Hepatocyte (in vitro differentiated cells): ENCODE results near the gene FGF10. TPM values are rescaled to one million over a fixed set of nuclear protein-coding genes. Genes with fewer than 3 reads are reported as not detected.

ENCODE experiments used
- DNase-seq: peaks from one replicate; pipeline ENCODE4 v3.0.0-alpha.2; 2016; ENCODE audit warnings: low spot score
- H2AFZ ChIP-seq: fragments of 200-600 bp; sonication (generic); 2 replicates; pipeline ENCODE4 v1.6.0; 2016; ENCODE audit warnings: antibody characterized with exemption, mild to moderate bottlenecking
- H3K27ac ChIP-seq: fragments of 200-600 bp; sonication (generic); 2 replicates; pipeline ENCODE4 v1.5.1; 2016; ENCODE audit warnings: mild to moderate bottlenecking
- H3K27me3 ChIP-seq: fragments of 200-600 bp; sonication (generic); 2 replicates; pipeline ENCODE4 v1.6.1; 2016
- H3K36me3 ChIP-seq: fragments of 200-600 bp; sonication (generic); replicated peaks from 2 replicates; pipeline ENCODE4 v1.5.1; 2016; ENCODE audit warnings: low read depth; ENCODE audit not compliant: insufficient read depth
- H3K4me1 ChIP-seq: fragments of 200-600 bp; sonication (generic); 2 replicates; pipeline ENCODE4 v1.5.1; 2016; ENCODE audit warnings: mild to moderate bottlenecking, moderate library complexity; ENCODE audit not compliant: insufficient read depth
- H3K4me2 ChIP-seq: fragments of 200-600 bp; sonication (generic); 2 replicates; pipeline ENCODE4 v1.6.0; 2016
- H3K4me3 ChIP-seq: fragments of 200-600 bp; sonication (generic); 2 replicates; pipeline ENCODE4 v1.5.1; 2016; ENCODE audit warnings: mild to moderate bottlenecking
- H3K79me2 ChIP-seq: fragments of 200-600 bp; sonication (generic); 2 replicates; pipeline ENCODE4 v1.6.0; 2017; ENCODE audit warnings: mild to moderate bottlenecking
- H3K9me2 ChIP-seq: fragments of 200-600 bp; sonication (generic); replicated peaks from 2 replicates; pipeline ENCODE4 v1.6.0; 2017; ENCODE audit warnings: mild to moderate bottlenecking; ENCODE audit not compliant: insufficient read depth
- H3K9me3 ChIP-seq: fragments of 200-600 bp; sonication (generic); 2 replicates; pipeline ENCODE4 v1.5.1; 2016; ENCODE audit warnings: low read depth, mild to moderate bottlenecking
- H4K20me1 ChIP-seq: fragments of 200-600 bp; sonication (generic); 2 replicates; pipeline ENCODE4 v1.6.0; 2016; ENCODE audit warnings: mild to moderate bottlenecking; ENCODE audit not compliant: insufficient read depth, poor library complexity, severe bottlenecking
- EZH2 ChIP-seq: fragments of 200-600 bp; sonication (generic); IDR thresholded peaks from 2 replicates; pipeline ENCODE4 v1.6.1; 2016; ENCODE audit warnings: antibody characterized with exemption, mild to moderate bottlenecking, borderline replicate concordance
- EZH2phosphoT487 ChIP-seq: fragments of 200-600 bp; sonication (generic); IDR thresholded peaks from one replicate; pipeline ENCODE4 v1.6.1; 2018; ENCODE audit warnings: antibody characterized with exemption, mild to moderate bottlenecking, low read depth, moderate library complexity; ENCODE audit not compliant: unreplicated experiment, severe bottlenecking
- WGBS: methylation state at CpG from one replicate; pipeline ENCODE4 v1.1.6; 2016; ENCODE audit warnings: low lambda C conversion rate; ENCODE audit errors: missing lambda C conversion rate; 5-methylcytosine and 5-hydroxymethylcytosine counted together
- polyA plus RNA-seq: library from polyadenylated mRNA; unstranded; fragments of >200 nt; fragmentation: Nextera tagmentation; extraction: Ambion mirVana; gene quantifications from 2 replicates; pipeline ENCODE4 v1.2.1, GENCODE V29; 2016
- total RNA-seq: library from RNA; depleted of rRNA; stranded (reverse); fragments of >200 nt; gene quantifications from 2 replicates; pipeline ENCODE4 v1.2.3, GENCODE V29; 2014
- TF ChIP-seq, protein P1 (sequence below): fragments of 200-600 bp; sonication (generic); IDR thresholded peaks from 2 replicates; pipeline ENCODE4 v1.5.1; 2016; ENCODE audit warnings: antibody characterized with exemption, mild to moderate bottlenecking; ENCODE audit not compliant: poor library complexity

The FGF10 gene
- total and polyA plus RNA-seq, 2 experiments from 2014 or later: 5.1 to 6.1 TPM

DNA sequence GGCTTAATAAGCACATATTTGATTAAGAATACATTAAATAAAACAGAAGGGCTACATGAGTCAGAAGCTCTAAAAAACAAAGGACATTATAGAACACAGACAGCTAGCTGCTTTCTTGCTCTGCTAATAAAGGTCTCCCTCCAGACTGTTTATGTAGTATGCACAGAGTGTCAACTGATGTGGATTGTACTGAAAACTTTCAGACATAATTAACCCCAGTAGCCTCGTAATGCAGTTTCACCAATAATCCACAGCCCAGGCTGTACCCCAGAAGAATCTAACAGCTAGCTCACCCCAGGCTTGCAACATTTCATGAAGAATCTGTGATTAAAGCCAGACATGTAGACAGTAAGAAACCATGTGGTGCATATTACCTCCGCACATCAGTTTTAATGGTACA lies 30.8 kb downstream of the FGF10 start:
- Histone ChIP-seq H3K4me1 (peaks cover 6% of the 10 kb centered on the region), H3K27ac (no peak overlapping the region), H3K4me3 (no peak overlapping the region), H2AFZ (no peak overlapping the region), H3K9me3 (no peaks in the 10 kb centered on the region), H3K36me3 (no peaks in the 10 kb centered on the region), H3K79me2 (no peaks in the 10 kb centered on the region), H4K20me1 (no peaks in the 10 kb centered on the region), H3K27me3 (no peaks in the 10 kb centered on the region), H3K9me2 (no peaks in the 10 kb centered on the region), H3K4me2 (no peak overlapping the region)
- DNase-seq: no peak
- WGBS: 55% methylated on average over 2 of the region's 2 CpGs
- no peak for TF ChIP-seq EZH2phosphoT487
- TF ChIP-seq, protein P1, sequence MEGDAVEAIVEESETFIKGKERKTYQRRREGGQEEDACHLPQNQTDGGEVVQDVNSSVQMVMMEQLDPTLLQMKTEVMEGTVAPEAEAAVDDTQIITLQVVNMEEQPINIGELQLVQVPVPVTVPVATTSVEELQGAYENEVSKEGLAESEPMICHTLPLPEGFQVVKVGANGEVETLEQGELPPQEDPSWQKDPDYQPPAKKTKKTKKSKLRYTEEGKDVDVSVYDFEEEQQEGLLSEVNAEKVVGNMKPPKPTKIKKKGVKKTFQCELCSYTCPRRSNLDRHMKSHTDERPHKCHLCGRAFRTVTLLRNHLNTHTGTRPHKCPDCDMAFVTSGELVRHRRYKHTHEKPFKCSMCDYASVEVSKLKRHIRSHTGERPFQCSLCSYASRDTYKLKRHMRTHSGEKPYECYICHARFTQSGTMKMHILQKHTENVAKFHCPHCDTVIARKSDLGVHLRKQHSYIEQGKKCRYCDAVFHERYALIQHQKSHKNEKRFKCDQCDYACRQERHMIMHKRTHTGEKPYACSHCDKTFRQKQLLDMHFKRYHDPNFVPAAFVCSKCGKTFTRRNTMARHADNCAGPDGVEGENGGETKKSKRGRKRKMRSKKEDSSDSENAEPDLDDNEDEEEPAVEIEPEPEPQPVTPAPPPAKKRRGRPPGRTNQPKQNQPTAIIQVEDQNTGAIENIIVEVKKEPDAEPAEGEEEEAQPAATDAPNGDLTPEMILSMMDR: no peak
- no peak for TF ChIP-seq EZH2

GRCh38 chr5:44356231-44356630 lies 33.0 kb downstream of the FGF10 start:
- TF ChIP-seq, protein P1: no peak
- TF ChIP-seq EZH2phosphoT487 (no peak), EZH2 (no peak)
- Histone ChIP-seq H3K36me3 (no peaks in the 10 kb centered on the region), H3K4me3 (no peak overlapping the region), H3K9me3 (no peaks in the 10 kb centered on the region), H3K4me2 (no peak overlapping the region), H3K79me2 (no peaks in the 10 kb centered on the region), H3K9me2 (no peaks in the 10 kb centered on the region), H3K27ac (no peak overlapping the region), H4K20me1 (no peaks in the 10 kb centered on the region), H3K4me1 (peaks cover 4% of the 10 kb centered on the region), H2AFZ (no peak overlapping the region), H3K27me3 (no peaks in the 10 kb centered on the region)
- WGBS: 59% methylated on average over 1 of the region's 1 CpG
- DNase-seq: no peak

- H3K9me2 ChIP-seq: no peaks in the 10 kb centered on the region
- no peaks in the 10 kb centered on the region for H3K27me3 ChIP-seq
- no peak overlapping the region for H3K4me2 ChIP-seq
- no peaks in the 10 kb centered on the region for H3K9me3 ChIP-seq
- H2AFZ ChIP-seq: no peak overlapping the region
- no peak overlapping the region for H3K27ac ChIP-seq
- H3K79me2 ChIP-seq: no peaks in the 10 kb centered on the region
- H3K4me1 ChIP-seq: no peaks in the 10 kb centered on the region
- WGBS: 41% methylated on average over 2 of the region's 2 CpGs
- H4K20me1 ChIP-seq: no peaks in the 10 kb centered on the region
- TF ChIP-seq, protein P1: no peak
- TF ChIP-seq EZH2phosphoT487 (no peak), EZH2 (no peak)
- H3K4me3 ChIP-seq: no peak overlapping the region
- no peak for DNase-seq
- no peaks in the 10 kb centered on the region for H3K36me3 ChIP-seq
Measured at GRCh38 chr5:44345871-44346270, 43.3 kb downstream of the FGF10 start.

DNA sequence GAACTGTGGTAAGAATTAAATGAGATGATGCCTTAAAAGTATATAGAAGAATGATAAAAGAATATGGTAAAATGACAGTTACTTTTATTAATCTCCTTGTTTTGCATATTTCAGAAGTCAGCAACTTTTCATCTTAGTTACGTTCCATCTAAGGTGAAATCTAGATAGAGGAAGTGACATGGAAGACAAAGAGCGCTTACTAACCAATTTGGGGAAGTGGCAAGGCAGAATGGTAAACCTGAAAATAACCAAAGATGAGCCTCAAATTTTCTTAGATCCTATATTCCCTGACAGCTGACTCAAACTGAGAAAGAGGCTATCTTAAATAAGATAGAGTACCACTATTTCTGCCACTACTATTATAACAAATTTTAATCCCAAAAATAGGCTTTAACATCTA lies 52.5 kb downstream of the FGF10 start:
- no peak for DNase-seq
- H3K9me2 ChIP-seq: no peaks in the 10 kb centered on the region
- no peak overlapping the region for H2AFZ ChIP-seq
- H3K36me3 ChIP-seq: no peaks in the 10 kb centered on the region
- TF ChIP-seq, protein P1: no peak
- no peak for TF ChIP-seq EZH2phosphoT487
- no peak for TF ChIP-seq EZH2
- H3K79me2 ChIP-seq: no peaks in the 10 kb centered on the region
- H3K9me3 ChIP-seq: no peaks in the 10 kb centered on the region
- no peak overlapping the region for H3K4me3 ChIP-seq
- no peak overlapping the region for H3K27ac ChIP-seq
- no peaks in the 10 kb centered on the region for H4K20me1 ChIP-seq
- WGBS: 90% methylated on average over 2 of the region's 2 CpGs
- no peak overlapping the region for H3K4me2 ChIP-seq
- H3K27me3 ChIP-seq: no peaks in the 10 kb centered on the region
- H3K4me1 ChIP-seq: no peaks in the 10 kb centered on the region
